ENCODE measurements around the gene TAOK1.

- no peak for TF ChIP-seq CTCF (IDR thresholded peaks at IDR 0.05; ENCODE audit: insufficient read depth, low read length)
- no peak for TF ChIP-seq REST (IDR thresholded peaks at IDR 0.05; ENCODE audit: insufficient replicate concordance, low read depth)
- TF ChIP-seq POLR2AphosphoS5 (IDR thresholded peaks at IDR 0.05; ENCODE audit: low read depth): no peak
- TF ChIP-seq GABPA (IDR thresholded peaks at IDR 0.05; ENCODE audit: low read depth): no peak
- no peak for TF ChIP-seq SPI1 (IDR thresholded peaks at IDR 0.05; ENCODE audit: borderline replicate concordance, low read depth)
Measured at GRCh38 chr17:29583324-29584248, 193.4 kb downstream of the TAOK1 start.

Data from HL-60 (cell line).